Left ventricle myocardium inferior (tissue), 1 donor: Measurements from ENCODE around the gene TANGO2. TPM values are rescaled to one million over a fixed set of nuclear protein-coding genes. Genes with fewer than 3 reads are reported as not detected.

ENCODE experiments used
- DNase-seq: peaks from one replicate; pipeline ENCODE4 v3.0.0-alpha.2; 2020
- H3K27ac ChIP-seq: fragments of 200-600 bp; replicated peaks from 2 replicates; pipeline ENCODE4 v1.8.0; 2021
- H3K27me3 ChIP-seq: fragments of 200-600 bp; 2 replicates; pipeline ENCODE4 v1.8.0; 2021; ENCODE audit warnings: low read depth
- H3K36me3 ChIP-seq: fragments of 200-600 bp; 2 replicates; pipeline ENCODE4 v1.8.0; 2021
- H3K4me1 ChIP-seq: fragments of 200-600 bp; 2 replicates; pipeline ENCODE4 v1.8.0; 2021
- H3K4me3 ChIP-seq: fragments of 200-600 bp; 2 replicates; pipeline ENCODE4 v1.8.0; 2021; ENCODE audit warnings: mild to moderate bottlenecking, moderate library complexity
- H3K9me3 ChIP-seq: fragments of 200-600 bp; replicated peaks from 2 replicates; pipeline ENCODE4 v1.8.0; 2021
- intact Hi-C: fragments of 100-400 bp; cut with micrococcal nuclease; formaldehyde crosslinking; loops from one replicate; pipeline ENCODE4 v1.11.0; 2022
- total RNA-seq: library from RNA; stranded (reverse); fragmentation: NEBNext Ultra II Directional; extraction: Animal tissue kit (Norgen Biotek cat#: 25700); gene quantifications from one replicate; pipeline ENCODE4 v1.2.1, GENCODE V29; 2021
- TF ChIP-seq, protein P1 (sequence below): fragments of 200-600 bp; IDR thresholded peaks from 2 replicates; pipeline ENCODE4 v1.8.0; 2021; ENCODE audit warnings: antibody characterized with exemption, mild to moderate bottlenecking, borderline replicate concordance
- donor health status: DM: no; HTN: yes; CAD: no; lungs with severe emphysema.

Gene TANGO2
- total RNA-seq, 1 donor from 2014 or later, result 71.7 TPM

DNA sequence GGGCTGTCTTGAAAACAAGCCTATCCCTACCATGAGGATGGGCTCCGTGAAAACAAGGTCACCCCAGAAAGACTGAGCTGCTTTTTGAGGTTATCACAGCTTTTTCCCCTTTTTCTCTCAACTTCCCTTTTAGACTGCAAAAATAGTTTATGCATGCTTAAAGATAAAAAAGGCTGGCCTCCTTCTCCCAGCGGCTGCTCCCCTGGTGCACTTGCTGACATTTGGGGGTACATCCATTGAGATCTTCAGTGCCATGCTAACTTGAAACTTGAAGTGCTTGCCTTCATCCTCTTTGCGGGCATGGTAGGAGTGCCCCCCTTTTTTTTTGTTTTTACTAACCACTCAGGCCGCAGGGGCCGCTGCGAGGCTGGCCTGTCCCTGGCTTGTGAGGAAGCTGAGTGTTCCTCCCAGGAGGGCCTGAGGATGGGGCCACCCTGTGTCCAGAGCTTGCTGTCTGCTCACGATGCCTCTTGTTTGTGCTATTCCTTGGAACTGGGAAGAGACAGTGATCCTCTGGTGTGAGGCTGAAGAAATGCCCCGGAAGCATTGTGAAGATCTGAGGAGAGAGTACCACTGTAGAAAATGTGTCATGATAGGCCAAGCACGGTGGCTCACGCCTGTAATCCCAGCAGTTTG, 2.2 kb downstream of the TANGO2 start:
- H3K36me3 ChIP-seq, result no peaks in the 10 kb centered on the region
- H3K27ac ChIP-seq, result peak overlapping the region; percentile 99
- no peak for DNase-seq
- intact Hi-C loops, result no loop called here
- peaks cover 77% of the 10 kb centered on the region for H3K4me1 ChIP-seq
- TF ChIP-seq, protein P1, sequence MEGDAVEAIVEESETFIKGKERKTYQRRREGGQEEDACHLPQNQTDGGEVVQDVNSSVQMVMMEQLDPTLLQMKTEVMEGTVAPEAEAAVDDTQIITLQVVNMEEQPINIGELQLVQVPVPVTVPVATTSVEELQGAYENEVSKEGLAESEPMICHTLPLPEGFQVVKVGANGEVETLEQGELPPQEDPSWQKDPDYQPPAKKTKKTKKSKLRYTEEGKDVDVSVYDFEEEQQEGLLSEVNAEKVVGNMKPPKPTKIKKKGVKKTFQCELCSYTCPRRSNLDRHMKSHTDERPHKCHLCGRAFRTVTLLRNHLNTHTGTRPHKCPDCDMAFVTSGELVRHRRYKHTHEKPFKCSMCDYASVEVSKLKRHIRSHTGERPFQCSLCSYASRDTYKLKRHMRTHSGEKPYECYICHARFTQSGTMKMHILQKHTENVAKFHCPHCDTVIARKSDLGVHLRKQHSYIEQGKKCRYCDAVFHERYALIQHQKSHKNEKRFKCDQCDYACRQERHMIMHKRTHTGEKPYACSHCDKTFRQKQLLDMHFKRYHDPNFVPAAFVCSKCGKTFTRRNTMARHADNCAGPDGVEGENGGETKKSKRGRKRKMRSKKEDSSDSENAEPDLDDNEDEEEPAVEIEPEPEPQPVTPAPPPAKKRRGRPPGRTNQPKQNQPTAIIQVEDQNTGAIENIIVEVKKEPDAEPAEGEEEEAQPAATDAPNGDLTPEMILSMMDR, result no peak
- no peaks in the 10 kb centered on the region for H3K9me3 ChIP-seq
- peak overlapping the region; percentile 99 for H3K4me3 ChIP-seq
- no peaks in the 10 kb centered on the region for H3K27me3 ChIP-seq

DNA sequence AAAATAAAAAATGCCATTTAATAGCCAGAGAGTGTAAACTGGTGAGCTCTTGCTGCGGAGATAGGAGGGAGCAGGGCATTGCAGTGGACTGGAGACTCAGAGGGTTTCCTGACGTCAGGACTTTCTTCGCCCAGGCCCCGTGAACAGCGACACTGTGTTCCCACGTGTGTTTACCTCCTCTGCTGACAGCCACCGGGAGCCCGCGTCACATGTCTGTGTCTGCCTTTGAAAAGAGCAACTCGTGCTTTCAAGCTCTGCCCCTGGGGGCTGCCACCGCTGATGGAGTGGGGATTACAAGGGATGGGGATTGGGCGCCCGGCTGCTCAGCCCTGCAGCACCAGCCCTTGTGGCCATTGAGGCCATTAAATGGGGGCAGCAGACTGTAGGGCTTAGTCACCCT, 3.3 kb downstream of the TANGO2 start:
- no peaks in the 10 kb centered on the region for H3K36me3 ChIP-seq
- intact Hi-C loops, result no loop called here
- TF ChIP-seq, protein P1, result no peak
- no peaks in the 10 kb centered on the region for H3K27me3 ChIP-seq
- no peaks in the 10 kb centered on the region for H3K9me3 ChIP-seq
- H3K4me3 ChIP-seq, result peak overlapping the region; percentile 40
- H3K27ac ChIP-seq, result peak overlapping the region; percentile 99
- peak; percentile 63 for DNase-seq
- H3K4me1 ChIP-seq, result peaks cover 88% of the 10 kb centered on the region

DNA sequence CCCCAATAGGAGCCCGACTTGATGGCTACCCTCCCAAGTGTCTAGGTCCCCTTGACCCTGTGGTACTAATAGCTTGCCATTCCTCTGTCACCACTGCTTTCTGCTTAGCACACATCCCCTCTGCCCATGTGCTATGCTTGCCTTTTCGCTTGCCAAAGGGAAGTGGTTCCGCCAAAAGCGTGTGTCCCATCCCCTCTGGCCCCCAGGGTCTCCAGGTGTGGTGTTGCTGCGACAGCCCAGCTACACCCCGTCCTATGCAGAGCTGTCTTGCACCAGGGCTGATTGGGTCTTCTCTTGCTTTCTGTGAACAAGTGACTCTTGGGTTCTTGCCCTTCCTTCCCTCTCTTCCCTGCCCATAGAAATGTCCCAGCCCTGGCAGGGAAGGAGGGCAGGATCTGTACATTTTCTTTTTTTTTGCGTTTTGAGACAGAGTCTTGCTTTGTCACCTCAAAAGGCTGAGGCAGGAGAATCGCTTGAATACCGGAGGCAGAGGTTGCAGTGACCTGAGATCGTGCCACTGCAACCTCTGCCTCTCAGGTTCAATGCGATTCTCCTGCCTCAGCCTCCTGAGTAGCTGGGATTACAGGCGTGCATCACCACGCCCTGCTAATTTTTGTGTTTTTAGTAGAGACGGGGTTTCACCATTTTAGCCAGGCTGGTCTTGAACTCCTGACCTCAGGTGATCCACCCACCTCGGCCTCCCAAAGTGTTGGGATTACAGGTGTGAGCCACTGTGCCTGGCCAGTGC, 3.9 kb downstream of the TANGO2 start:
- no peak for DNase-seq
- H3K4me1 ChIP-seq, result peaks cover 94% of the 10 kb centered on the region
- peak overlapping the region; percentile 36 for H3K4me3 ChIP-seq
- H3K27ac ChIP-seq, result peak overlapping the region; percentile 99
- no peaks in the 10 kb centered on the region for H3K36me3 ChIP-seq
- intact Hi-C loops, result no loop called here
- H3K27me3 ChIP-seq, result no peaks in the 10 kb centered on the region
- H3K9me3 ChIP-seq, result no peaks in the 10 kb centered on the region
- TF ChIP-seq, protein P1, result no peak

DNA sequence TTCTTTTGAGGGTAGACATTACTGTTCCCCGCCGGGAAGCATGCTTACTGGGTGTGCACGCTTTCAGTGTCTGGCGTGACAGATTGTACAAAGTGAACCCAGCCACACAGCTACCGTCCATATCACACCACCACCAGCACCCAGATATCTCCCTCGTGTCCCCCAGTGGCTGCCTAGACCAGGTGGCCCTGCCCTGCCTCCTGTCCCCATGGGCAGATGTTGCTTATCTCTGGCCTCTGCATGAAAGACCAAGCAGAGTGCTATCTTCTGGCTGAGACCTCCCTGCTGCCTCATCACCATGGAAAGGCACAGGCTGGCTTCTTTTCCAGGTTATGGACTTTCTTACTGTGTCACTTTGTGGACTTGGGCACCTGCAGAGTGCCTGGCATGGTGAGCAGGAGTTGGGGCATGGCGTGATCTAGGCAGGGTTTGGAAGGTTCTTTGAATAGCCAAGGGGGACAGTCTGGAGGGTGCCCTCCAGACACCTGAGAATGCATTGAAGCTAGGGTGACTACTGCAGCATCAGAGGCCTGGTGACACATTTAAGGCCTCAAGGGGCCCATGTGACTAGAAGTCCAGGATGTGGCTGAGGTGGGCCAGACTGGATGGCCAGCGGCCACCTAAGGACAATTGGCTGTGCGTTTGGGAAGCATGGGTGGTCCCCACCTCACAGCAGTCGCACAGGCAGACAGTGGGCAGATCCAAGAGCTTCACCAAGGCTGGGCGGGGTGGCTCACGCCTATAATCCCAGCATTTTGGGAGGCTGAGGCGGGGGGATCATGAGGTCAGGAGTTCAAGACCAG, 4.7 kb downstream of the TANGO2 start:
- peaks cover 95% of the 10 kb centered on the region for H3K4me1 ChIP-seq
- H3K36me3 ChIP-seq, result no peaks in the 10 kb centered on the region
- H3K9me3 ChIP-seq, result no peaks in the 10 kb centered on the region
- intact Hi-C loops, result no loop called here
- H3K4me3 ChIP-seq, result no peak overlapping the region
- peak overlapping the region; percentile 99 for H3K27ac ChIP-seq
- DNase-seq, result no peak
- H3K27me3 ChIP-seq, result no peaks in the 10 kb centered on the region
- TF ChIP-seq, protein P1, result no peak

- Histone ChIP-seq H3K4me1 (peaks cover 97% of the 10 kb centered on the region), H3K27ac (peak overlapping the region; percentile 99), H3K4me3 (no peak overlapping the region), H3K27me3 (no peaks in the 10 kb centered on the region), H3K36me3 (peaks cover under 1% of the 10 kb centered on the region), H3K9me3 (no peaks in the 10 kb centered on the region)
- no peak for DNase-seq
- intact Hi-C loops, result no loop called here
- TF ChIP-seq, protein P1, result no peak
Observed at GRCh38 chr22:20026204-20026908, 5.4 kb downstream of the TANGO2 start.
